Smooth muscle cell (in vitro differentiated cells): ENCODE results near the gene SNRPA1. TPM values are rescaled to one million over a fixed set of nuclear protein-coding genes. Genes with fewer than 3 reads are reported as not detected.

Experiments used
- DNase-seq: peaks from one replicate; lab custom pipeline; 2025; ENCODE audit not compliant: unreplicated experiment; lab: John Stamatoyannopoulos, UW
- H2AFZ ChIP-seq: fragments of 200-600 bp; sonication (generic); 2 replicates; pipeline ENCODE4 v1.6.0; 2016; ENCODE audit warnings: antibody characterized with exemption, low read depth, mild to moderate bottlenecking
- H3F3A ChIP-seq: fragments of 200-600 bp; sonication (generic); 2 replicates; pipeline ENCODE4 v1.6.0; 2017; ENCODE audit warnings: antibody characterized with exemption, low read depth
- H3K27ac ChIP-seq: fragments of 200-600 bp; sonication (generic); 2 replicates; pipeline ENCODE4 v1.5.1; 2016; ENCODE audit warnings: low read depth, mild to moderate bottlenecking
- H3K27me3 ChIP-seq: fragments of 200-600 bp; sonication (generic); 2 replicates; pipeline ENCODE4 v1.6.1; 2016; ENCODE audit warnings: low read depth, mild to moderate bottlenecking
- H3K36me3 ChIP-seq: fragments of 200-600 bp; sonication (generic); 2 replicates; pipeline ENCODE4 v1.5.1; 2016; ENCODE audit warnings: low read depth
- H3K4me1 ChIP-seq: fragments of 200-600 bp; sonication (generic); 2 replicates; pipeline ENCODE4 v1.5.1; 2016; ENCODE audit warnings: low read depth
- H3K4me2 ChIP-seq: fragments of 200-600 bp; sonication (generic); 2 replicates; pipeline ENCODE4 v1.6.0; 2016; ENCODE audit warnings: mild to moderate bottlenecking
- H3K4me3 ChIP-seq: fragments of 200-600 bp; sonication (generic); 2 replicates; pipeline ENCODE4 v1.5.1; 2016; ENCODE audit warnings: mild to moderate bottlenecking
- H3K79me2 ChIP-seq: fragments of 200-600 bp; sonication (generic); 2 replicates; pipeline ENCODE4 v1.6.0; 2016; ENCODE audit warnings: low read depth, mild to moderate bottlenecking
- H3K9ac ChIP-seq: fragments of 200-600 bp; sonication (generic); 2 replicates; pipeline ENCODE4 v1.6.0; 2016; ENCODE audit warnings: low read depth
- H3K9me3 ChIP-seq: fragments of 200-600 bp; sonication (generic); replicated peaks from 2 replicates; pipeline ENCODE4 v1.5.1; 2016; ENCODE audit warnings: low read depth
- H4K20me1 ChIP-seq: fragments of 200-600 bp; sonication (generic); 2 replicates; pipeline ENCODE4 v1.6.0; 2016; ENCODE audit warnings: low read depth
- CTCF ChIP-seq: fragments of 200-600 bp; sonication (generic); IDR thresholded peaks from 2 replicates; pipeline ENCODE4 v1.5.1; 2017; ENCODE audit warnings: borderline replicate concordance, mild to moderate bottlenecking, antibody characterized with exemption; ENCODE audit not compliant: insufficient read depth, poor library complexity, severe bottlenecking
- WGBS: methylation state at CpG from one replicate; pipeline ENCODE4 v1.1.7; 2016; ENCODE audit warnings: low lambda C conversion rate; 5-methylcytosine and 5-hydroxymethylcytosine counted together
- polyA plus RNA-seq: library from polyadenylated mRNA; unstranded; fragments of >200 nt; fragmentation: Nextera tagmentation; extraction: Ambion mirVana; gene quantifications from 2 replicates; pipeline ENCODE4 v1.2.1, GENCODE V29; 2016
- total RNA-seq: library from RNA; depleted of rRNA; stranded (reverse); fragments of >200 nt; gene quantifications from 2 replicates; pipeline ENCODE4 v1.2.3, GENCODE V29; 2014

SNRPA1 gene
- total and polyA plus RNA-seq, 2 experiments from 2014 or later, result 24.0 to 99.0 TPM

GRCh38 chr15:101324524-101325177 lies 29.6 kb upstream of the SNRPA1 start:
- Histone ChIP-seq H3K4me2 (no peak overlapping the region), H3K9ac (no peak overlapping the region), H3K27ac (no peak overlapping the region), H3K4me3 (no peak overlapping the region), H3K27me3 (no peaks in the 10 kb centered on the region), H3F3A (no peaks in the 10 kb centered on the region), H4K20me1 (no peaks in the 10 kb centered on the region), H3K79me2 (no peaks in the 10 kb centered on the region), H3K9me3 (no peaks in the 10 kb centered on the region), H3K36me3 (no peaks in the 10 kb centered on the region), H2AFZ (no peak overlapping the region), H3K4me1 (no peaks in the 10 kb centered on the region)
- DNase-seq, result no peak
- WGBS, result 94% methylated on average over 13 of the region's 13 CpGs
- no peak for TF ChIP-seq CTCF

- H3K9me3 ChIP-seq, result no peaks in the 10 kb centered on the region
- no peak overlapping the region for H3K27ac ChIP-seq
- no peak for DNase-seq
- TF ChIP-seq CTCF, result no peak
- H3F3A ChIP-seq, result no peaks in the 10 kb centered on the region
- WGBS, result 94% methylated on average over 21 of the region's 21 CpGs
- no peaks in the 10 kb centered on the region for H3K79me2 ChIP-seq
- H3K36me3 ChIP-seq, result no peaks in the 10 kb centered on the region
- H3K4me3 ChIP-seq, result no peak overlapping the region
- H4K20me1 ChIP-seq, result no peaks in the 10 kb centered on the region
- no peak overlapping the region for H3K9ac ChIP-seq
- no peak overlapping the region for H2AFZ ChIP-seq
- H3K27me3 ChIP-seq, result no peaks in the 10 kb centered on the region
- H3K4me2 ChIP-seq, result no peak overlapping the region
- no peaks in the 10 kb centered on the region for H3K4me1 ChIP-seq
Observed at GRCh38 chr15:101323793-101324523, 28.9 kb upstream of the SNRPA1 start.

GRCh38 chr15:101322854-101323477 lies 27.9 kb upstream of the SNRPA1 start:
- Histone ChIP-seq H3K4me3 (no peak overlapping the region), H3K27ac (no peak overlapping the region), H4K20me1 (no peaks in the 10 kb centered on the region), H3K4me2 (no peak overlapping the region), H3F3A (no peaks in the 10 kb centered on the region), H3K9ac (no peak overlapping the region), H3K79me2 (no peaks in the 10 kb centered on the region), H2AFZ (no peak overlapping the region), H3K4me1 (no peaks in the 10 kb centered on the region), H3K9me3 (no peaks in the 10 kb centered on the region), H3K36me3 (no peaks in the 10 kb centered on the region), H3K27me3 (no peaks in the 10 kb centered on the region)
- WGBS, result 94% methylated on average over 17 of the region's 17 CpGs
- no peak for DNase-seq
- TF ChIP-seq CTCF, result no peak
